ENCODE measurements around the gene MAPRE2. TPM values are rescaled to one million over a fixed set of nuclear protein-coding genes. Genes with fewer than 3 reads are reported as not detected.
A peak's percentile ranks its signal among the peaks of the same experiment; 100 is the strongest.

MAPRE2 gene
- total and polyA plus RNA-seq, 4 donors = 12.5 to 57.8 (median 19.8) TPM

DNA sequence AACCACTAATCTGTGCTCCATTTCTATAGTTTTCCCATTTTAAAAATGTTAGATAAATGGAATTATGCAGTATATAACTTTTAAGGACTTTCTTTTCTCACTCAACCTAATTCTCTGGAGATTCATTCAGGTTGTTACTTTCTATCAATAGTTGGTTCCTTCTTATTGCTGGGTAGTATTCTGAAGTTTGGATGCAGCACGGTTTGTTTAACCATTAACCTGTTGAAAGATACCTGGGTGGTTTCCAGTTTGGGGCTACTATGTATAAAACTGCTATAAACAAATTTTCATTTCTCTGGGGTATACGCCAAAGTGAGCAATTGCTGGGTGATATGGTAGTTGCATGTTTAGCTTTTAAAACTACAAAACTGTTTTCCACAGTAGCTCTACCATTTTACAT lies 39.1 kb upstream of the MAPRE2 start:
- H3K4me1 ChIP-seq (ENCODE audit: control insufficient read depth in 5 of 5, insufficient read depth in 5 of 5, low read length in 5 of 5) = no peaks in the 10 kb centered on the region
- DNase-seq = no peak
- no peaks in the 10 kb centered on the region for H3K9me3 ChIP-seq (ENCODE audit: control insufficient read depth in 4 of 4, insufficient read depth in 3 of 4, low read length in 3 of 4)
- no peak for ATAC-seq (ENCODE audit: insufficient read depth, low FRiP score)
- TF ChIP-seq, protein P1, sequence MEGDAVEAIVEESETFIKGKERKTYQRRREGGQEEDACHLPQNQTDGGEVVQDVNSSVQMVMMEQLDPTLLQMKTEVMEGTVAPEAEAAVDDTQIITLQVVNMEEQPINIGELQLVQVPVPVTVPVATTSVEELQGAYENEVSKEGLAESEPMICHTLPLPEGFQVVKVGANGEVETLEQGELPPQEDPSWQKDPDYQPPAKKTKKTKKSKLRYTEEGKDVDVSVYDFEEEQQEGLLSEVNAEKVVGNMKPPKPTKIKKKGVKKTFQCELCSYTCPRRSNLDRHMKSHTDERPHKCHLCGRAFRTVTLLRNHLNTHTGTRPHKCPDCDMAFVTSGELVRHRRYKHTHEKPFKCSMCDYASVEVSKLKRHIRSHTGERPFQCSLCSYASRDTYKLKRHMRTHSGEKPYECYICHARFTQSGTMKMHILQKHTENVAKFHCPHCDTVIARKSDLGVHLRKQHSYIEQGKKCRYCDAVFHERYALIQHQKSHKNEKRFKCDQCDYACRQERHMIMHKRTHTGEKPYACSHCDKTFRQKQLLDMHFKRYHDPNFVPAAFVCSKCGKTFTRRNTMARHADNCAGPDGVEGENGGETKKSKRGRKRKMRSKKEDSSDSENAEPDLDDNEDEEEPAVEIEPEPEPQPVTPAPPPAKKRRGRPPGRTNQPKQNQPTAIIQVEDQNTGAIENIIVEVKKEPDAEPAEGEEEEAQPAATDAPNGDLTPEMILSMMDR (IDR thresholded peaks at IDR 0.05; ENCODE audit: control extremely low read depth, extremely low read depth) = no peak
- no peak overlapping the region for H3K4me3 ChIP-seq
- no peak overlapping the region for H3K27ac ChIP-seq (ENCODE audit: low read depth in 1 of 2, low read length in 1 of 2)
- WGBS, 2 donors = 82 to 85% methylated on average over 2 of the region's 2 CpGs
- no peaks in the 10 kb centered on the region for H3K27me3 ChIP-seq (ENCODE audit: control insufficient read depth in 3 of 3, insufficient read depth in 3 of 3, low read length in 2 of 3)
- H3K36me3 ChIP-seq (ENCODE audit: control insufficient read depth in 4 of 4, insufficient read depth in 4 of 4, low read length in 4 of 4) = no peaks in the 10 kb centered on the region
- no peak overlapping the region for H3K9ac ChIP-seq (ENCODE audit: insufficient read depth in 1 of 2, low read length in 2 of 2)

DNA sequence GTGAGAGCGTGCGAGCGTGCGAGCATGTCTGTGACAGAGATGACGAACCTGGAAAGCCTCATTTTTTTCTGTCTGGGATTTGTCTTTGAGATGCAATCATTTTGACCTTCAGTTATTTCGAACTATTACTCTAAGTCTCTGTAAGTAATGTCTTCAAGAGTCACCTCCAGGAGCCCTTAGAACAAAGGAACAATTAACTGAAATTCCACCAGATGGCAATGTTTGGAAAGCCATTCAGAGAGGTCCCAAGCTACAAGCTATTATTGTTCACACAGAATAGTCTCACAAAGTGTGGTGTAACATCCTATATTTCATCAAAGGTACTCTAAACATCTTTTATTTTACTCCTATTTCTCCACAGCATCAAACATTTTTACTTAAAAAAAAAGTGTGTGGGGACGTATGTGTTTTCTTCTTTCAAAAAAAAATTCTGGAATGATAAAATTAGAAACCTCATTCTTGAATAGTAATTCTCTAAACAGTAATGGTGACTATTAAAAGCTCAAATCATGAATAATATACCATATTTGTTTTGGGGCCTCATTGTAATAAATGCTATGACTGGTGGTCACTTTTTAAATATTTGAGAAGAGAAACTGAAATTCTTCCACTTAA lies 35.1 kb upstream of the MAPRE2 start:
- Histone ChIP-seq H3K27me3 (ENCODE audit: control insufficient read depth in 3 of 3, insufficient read depth in 3 of 3, low read length in 2 of 3) (no peaks in the 10 kb centered on the region), H3K36me3 (ENCODE audit: control insufficient read depth in 4 of 4, insufficient read depth in 4 of 4, low read length in 4 of 4) (no peaks in the 10 kb centered on the region), H3K9ac (ENCODE audit: insufficient read depth in 1 of 2, low read length in 2 of 2) (no peak overlapping the region), H3K4me1 (ENCODE audit: control insufficient read depth in 5 of 5, insufficient read depth in 5 of 5, low read length in 5 of 5) (no peaks in the 10 kb centered on the region), H3K9me3 (ENCODE audit: control insufficient read depth in 4 of 4, insufficient read depth in 3 of 4, low read length in 3 of 4) (no peaks in the 10 kb centered on the region), H3K4me3 (no peak overlapping the region), H3K27ac (ENCODE audit: low read depth in 1 of 2, low read length in 1 of 2) (no peak overlapping the region)
- DNase-seq = peak in 2 of 3 donors; percentile 84 to 86
- TF ChIP-seq, protein P1 (IDR thresholded peaks at IDR 0.05; ENCODE audit: control extremely low read depth, extremely low read depth) = peak; percentile 35
- WGBS, 2 donors = 54 to 67% methylated on average over 7 of the region's 7 CpGs
- peak; percentile 77 for ATAC-seq (ENCODE audit: insufficient read depth, low FRiP score)

DNA sequence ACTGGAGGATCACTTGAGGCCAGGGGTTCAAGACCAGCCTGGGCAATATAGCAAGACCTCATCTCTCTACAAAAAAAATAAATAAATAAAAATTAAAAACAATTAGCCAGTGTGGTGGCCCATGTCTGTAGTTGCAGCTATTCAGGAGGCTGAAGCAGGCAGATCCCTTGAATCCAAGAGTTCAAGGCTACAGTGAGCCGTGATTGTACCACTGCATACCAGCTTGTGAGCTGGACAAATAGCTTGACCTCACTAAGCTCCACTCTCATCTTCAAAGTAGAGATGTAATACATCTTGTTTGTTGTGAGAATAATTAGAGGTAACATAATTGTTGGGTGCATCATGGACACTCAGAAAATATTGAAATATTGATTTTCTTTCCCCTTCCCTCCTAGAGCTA lies 31.1 kb upstream of the MAPRE2 start:
- no peak for DNase-seq
- TF ChIP-seq, protein P1 (IDR thresholded peaks at IDR 0.05; ENCODE audit: control extremely low read depth, extremely low read depth) = no peak
- H3K36me3 ChIP-seq (ENCODE audit: control insufficient read depth in 4 of 4, insufficient read depth in 4 of 4, low read length in 4 of 4) = no peaks in the 10 kb centered on the region
- no peaks in the 10 kb centered on the region for H3K4me1 ChIP-seq (ENCODE audit: control insufficient read depth in 5 of 5, insufficient read depth in 5 of 5, low read length in 5 of 5)
- ATAC-seq (ENCODE audit: insufficient read depth, low FRiP score) = no peak
- no peaks in the 10 kb centered on the region for H3K27me3 ChIP-seq (ENCODE audit: control insufficient read depth in 3 of 3, insufficient read depth in 3 of 3, low read length in 2 of 3)
- no peaks in the 10 kb centered on the region for H3K9me3 ChIP-seq (ENCODE audit: control insufficient read depth in 4 of 4, insufficient read depth in 3 of 4, low read length in 3 of 4)
- no peak overlapping the region for H3K4me3 ChIP-seq
- H3K9ac ChIP-seq (ENCODE audit: insufficient read depth in 1 of 2, low read length in 2 of 2) = no peak overlapping the region
- WGBS, 2 donors = 100% methylated on average over 1 of the region's 1 CpG
- no peak overlapping the region for H3K27ac ChIP-seq (ENCODE audit: low read depth in 1 of 2, low read length in 1 of 2)

DNA sequence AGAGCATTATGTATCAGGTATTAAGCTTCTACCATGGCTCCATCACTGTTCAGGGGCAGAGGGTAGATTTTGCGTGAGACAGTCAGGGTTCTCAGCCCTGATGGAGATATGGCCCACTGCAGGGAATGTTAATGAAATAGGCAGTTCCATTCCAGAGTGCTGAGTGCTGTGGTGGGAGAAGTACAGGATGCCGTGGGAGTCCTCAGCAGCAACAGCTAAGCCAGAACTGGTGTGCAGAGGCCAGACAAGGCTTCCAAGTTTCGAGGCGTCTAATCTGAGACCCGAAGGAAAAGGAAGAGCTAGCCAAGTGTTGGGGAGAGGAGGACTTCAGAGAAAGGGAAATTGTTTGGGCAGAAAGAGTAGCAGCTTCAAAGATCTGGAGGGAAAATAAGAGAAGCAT lies 30.2 kb upstream of the MAPRE2 start:
- DNase-seq (no peak), ATAC-seq (ENCODE audit: insufficient read depth, low FRiP score) (no peak)
- Histone ChIP-seq H3K4me3 (no peak overlapping the region), H3K27me3 (ENCODE audit: control insufficient read depth in 3 of 3, insufficient read depth in 3 of 3, low read length in 2 of 3) (no peaks in the 10 kb centered on the region), H3K4me1 (ENCODE audit: control insufficient read depth in 5 of 5, insufficient read depth in 5 of 5, low read length in 5 of 5) (no peaks in the 10 kb centered on the region), H3K27ac (ENCODE audit: low read depth in 1 of 2, low read length in 1 of 2) (no peak overlapping the region), H3K9ac (ENCODE audit: insufficient read depth in 1 of 2, low read length in 2 of 2) (no peak overlapping the region), H3K36me3 (ENCODE audit: control insufficient read depth in 4 of 4, insufficient read depth in 4 of 4, low read length in 4 of 4) (no peaks in the 10 kb centered on the region), H3K9me3 (ENCODE audit: control insufficient read depth in 4 of 4, insufficient read depth in 3 of 4, low read length in 3 of 4) (no peaks in the 10 kb centered on the region)
- TF ChIP-seq, protein P1 (IDR thresholded peaks at IDR 0.05; ENCODE audit: control extremely low read depth, extremely low read depth) = no peak
- WGBS, 2 donors = 80 to 87% methylated on average over 5 of the region's 5 CpGs
